ENCODE measurements around the gene GLRA3.

Gene GLRA3

GRCh38 chr4:174592256-174592984 is 236.6 kb downstream of the GLRA3 start:
- DNase-seq, result no peak

- DNase-seq, result peak; percentile 69
These were observed 237.6 kb downstream of the GLRA3 start for GRCh38 chr4:174591243-174592021.

- no peak for DNase-seq
These were observed 238.7 kb downstream of the GLRA3 start for GRCh38 chr4:174590336-174590735.

Measured in inflammatory macrophage treated with lipopolysaccharide for 4 hours (primary cell).